HepG2 (cell line): ENCODE results near the gene TAAR9. TPM values are rescaled to one million over a fixed set of nuclear protein-coding genes. Genes with fewer than 3 reads are reported as not detected.
A peak's percentile ranks its signal among the peaks of the same experiment; 100 is the strongest.

Experiments used
- ARID2 ChIP-seq: sonication (generic); formaldehyde crosslinking; IDR thresholded peaks from 2 replicates; pipeline ENCODE4 v1.8.1; 2022; ENCODE audit warnings: mild to moderate bottlenecking, missing genetic modification reagents, borderline replicate concordance
- ATF7-NPFF ChIP-seq: sonication (generic); formaldehyde crosslinking; IDR thresholded peaks from 2 replicates; pipeline ENCODE4 v1.8.1; 2023; ENCODE audit warnings: mild to moderate bottlenecking, low read depth, missing genetic modification reagents, moderate library complexity
- BCL3 ChIP-seq: sonication (generic); formaldehyde crosslinking; IDR thresholded peaks from 2 replicates; pipeline ENCODE4 v1.5.1; 2020; ENCODE audit warnings: mild to moderate bottlenecking, missing genetic modification reagents, moderate library complexity
- ELF3 ChIP-seq: IDR thresholded peaks from 2 replicates; pipeline ENCODE4 v1.6.1; 2016; ENCODE audit warnings: missing genetic modification reagents, missing compliant biosample characterization
- FOXA3 ChIP-seq: IDR thresholded peaks from 2 replicates; pipeline ENCODE4 v1.6.1; 2016; ENCODE audit warnings: missing genetic modification reagents, missing compliant biosample characterization
- HDAC1 ChIP-seq: sonication (generic); formaldehyde crosslinking; IDR thresholded peaks from 2 replicates; pipeline ENCODE4 v1.5.1; 2020; ENCODE audit warnings: mild to moderate bottlenecking, missing genetic modification reagents
- HNF1B ChIP-seq: sonication (generic); formaldehyde crosslinking; IDR thresholded peaks from 2 replicates; pipeline ENCODE4 v1.5.1; 2020; ENCODE audit warnings: mild to moderate bottlenecking, moderate library complexity, missing genetic modification reagents
- IKZF1 ChIP-seq: fragments of 450-650 bp; IDR thresholded peaks from 2 replicates; pipeline ENCODE4 v1.7.1; 2016
- NCOA1 ChIP-seq: sonication (generic); formaldehyde crosslinking; IDR thresholded peaks from 2 replicates; pipeline ENCODE4 v1.9.0; 2021; ENCODE audit warnings: missing genetic modification reagents
- PLSCR1 ChIP-seq: sonication (generic); formaldehyde crosslinking; IDR thresholded peaks from 2 replicates; pipeline ENCODE4 v1.5.0; 2020; ENCODE audit warnings: missing genetic modification reagents, mild to moderate bottlenecking, borderline replicate concordance
- SSRP1 ChIP-seq: IDR thresholded peaks from 2 replicates; pipeline ENCODE4 v1.6.1; 2016; ENCODE audit warnings: control low read depth
- TSC22D2 ChIP-seq: sonication (generic); formaldehyde crosslinking; IDR thresholded peaks from 2 replicates; pipeline ENCODE4 v1.5.1; 2020; ENCODE audit warnings: missing genetic modification reagents, mild to moderate bottlenecking, borderline replicate concordance
- ZBTB42 ChIP-seq: sonication (generic); formaldehyde crosslinking; IDR thresholded peaks from 2 replicates; pipeline ENCODE4 v1.5.0; 2020; ENCODE audit warnings: mild to moderate bottlenecking, missing genetic modification reagents
- ZNF124 ChIP-seq: sonication (generic); formaldehyde crosslinking; IDR thresholded peaks from 2 replicates; pipeline ENCODE4 v1.4.0; 2020; ENCODE audit warnings: missing genetic modification reagents
- ZNF276 ChIP-seq: sonication (generic); formaldehyde crosslinking; IDR thresholded peaks from 2 replicates; pipeline ENCODE4 v1.4.0; 2020; ENCODE audit warnings: mild to moderate bottlenecking, low read depth, missing genetic modification reagents
- ZNF33A ChIP-seq: sonication (generic); formaldehyde crosslinking; IDR thresholded peaks from 2 replicates; pipeline ENCODE4 v1.5.1; 2020; ENCODE audit warnings: missing genetic modification reagents, mild to moderate bottlenecking, moderate library complexity, borderline replicate concordance
- ZNF446 ChIP-seq: sonication (generic); formaldehyde crosslinking; IDR thresholded peaks from 2 replicates; pipeline ENCODE4 v1.5.0; 2020; ENCODE audit warnings: mild to moderate bottlenecking, missing genetic modification reagents
- ZNF550 ChIP-seq: sonication (generic); formaldehyde crosslinking; IDR thresholded peaks from 2 replicates; pipeline ENCODE4 v1.4.0; 2020; ENCODE audit warnings: mild to moderate bottlenecking, missing genetic modification reagents, borderline replicate concordance
- ZNF761 ChIP-seq: sonication (generic); formaldehyde crosslinking; conservative IDR thresholded peaks from 2 replicates; pipeline ENCODE4 v1.4.0; 2020; ENCODE audit warnings: mild to moderate bottlenecking, missing genetic modification reagents
- ZNF781 ChIP-seq: sonication (generic); formaldehyde crosslinking; IDR thresholded peaks from 2 replicates; pipeline ENCODE4 v1.5.1; 2020; ENCODE audit warnings: borderline replicate concordance, mild to moderate bottlenecking, missing genetic modification reagents; ENCODE audit errors: not compliant biosample characterization
- ZSCAN5A ChIP-seq: sonication (generic); formaldehyde crosslinking; IDR thresholded peaks from 2 replicates; pipeline ENCODE4 v1.8.0; 2022; ENCODE audit warnings: mild to moderate bottlenecking, missing genetic modification reagents, borderline replicate concordance
- polyA plus RNA-seq, 8 experiments: library from polyadenylated mRNA; depleted of rRNA in 3 of 8; stranded (reverse) in 7 of 8; unstranded in 1 of 8; fragments of >200 nt; fragmentation: Illumina TruSeq in 4 of 8; extraction: Trizol in 4 of 8; gene quantifications; 2 replicates each; pipeline versions ENCODE4 v1.2.1 to v1.2.3, GENCODE V29; 2011 to 2016; ENCODE audit warnings: low read depth in 4 of 8, missing spikeins in 1 of 8, mixed read lengths in 1 of 8; ENCODE audit not compliant: insufficient read depth in 1 of 8
- total RNA-seq, 5 experiments: library from RNA; depleted of rRNA; stranded (reverse); fragments of >200 nt; fragmentation: Illumina TruSeq; extraction: Trizol; gene quantifications; 2 replicates each; pipeline ENCODE4 v1.2.3, GENCODE V29; 2016; ENCODE audit warnings: low read depth in 1 of 5

TAAR9 gene
- total and polyA plus RNA-seq, 2 of the 13 experiments (the other 11 are each of a cell fraction or from before 2014, with no cell fraction given), result 0.07 TPM; not detected in 1

GRCh38 chr6:132512638-132513632 lies 25.1 kb upstream of the TAAR9 start, which contains the start of gene STX7 (continued):
- peak; percentile 94 for TF ChIP-seq ZNF276 (CRISPR knock-in tag)
- no peak; the same call in 1 of the 2 replicates for TF ChIP-seq SSRP1 (CRISPR knock-in tag)
- TF ChIP-seq ZBTB42 (CRISPR knock-in tag), result no peak
- TF ChIP-seq IKZF1, result no peak
- peak; percentile 70; the same call in 1 of the 2 replicates for TF ChIP-seq ZNF446
- TF ChIP-seq HNF1B, result peak; percentile 68
- TF ChIP-seq ZNF761 (CRISPR knock-in tag), result peak; percentile 69; the same call in 1 of the 2 replicates
- peak; percentile 75; the same call in 1 of the 2 replicates for TF ChIP-seq NCOA1
- TF ChIP-seq PLSCR1 (CRISPR knock-in tag), result no peak
- TF ChIP-seq ZNF33A (CRISPR knock-in tag), result peak; percentile 80; the same call in 1 of the 2 replicates
- TF ChIP-seq HDAC1 (CRISPR knock-in tag), result peak; percentile 75
- TF ChIP-seq ELF3 (CRISPR knock-in tag), result peak; percentile 76
- TF ChIP-seq ZNF550 (CRISPR knock-in tag), result peak; percentile 91
- TF ChIP-seq ZNF124, result peak; percentile 32
- peak; percentile 16 for TF ChIP-seq FOXA3 (CRISPR knock-in tag)
- TF ChIP-seq ATF7-NPFF (CRISPR knock-in tag), result peak; percentile 92; the same call in 1 of the 2 replicates
- peak; percentile 66; the same call in 1 of the 2 replicates for TF ChIP-seq ZSCAN5A
- TF ChIP-seq ARID2 (CRISPR knock-in tag), result peak; percentile 97
- TF ChIP-seq ZNF781 (CRISPR knock-in tag), result peak; percentile 3
- TF ChIP-seq BCL3, result peak; percentile 97
- TF ChIP-seq TSC22D2 (CRISPR knock-in tag), result peak; percentile 97
